A673 (cell line): ENCODE data around the gene TNFAIP6.

Experiments
- CTCF ChIP-seq: fragments of 300-800, 200-600 bp; sonication (generic); conservative IDR thresholded peaks from 2 replicates; pipeline ENCODE4 v1.5.1; 2017; ENCODE audit warnings: low read depth, mild to moderate bottlenecking, antibody characterized with exemption, low read length, moderate library complexity, mixed read lengths
- EZH2 ChIP-seq: fragments of 200-600 bp; sonication (generic); IDR thresholded peaks from 2 replicates; pipeline ENCODE4 v1.6.1; 2017; ENCODE audit warnings: borderline replicate concordance, low read depth, mild to moderate bottlenecking, mixed read lengths, antibody characterized with exemption, low read length; ENCODE audit not compliant: poor library complexity, severe bottlenecking

- TF ChIP-seq CTCF (no peak), EZH2 (no peak)
Observed at GRCh38 chr2:151347906-151348305, 9.5 kb upstream of the TNFAIP6 start.
